Parathyroid adenoma (tissue), 2 donors: Measurements from ENCODE around the gene KRTAP2-3.
"Not testable (repeated sequence)": the region's sequence is repeated elsewhere in the genome, so short reads cannot be mapped to it uniquely, and the experiment has no call there.

Experiments used
- H2AFZ ChIP-seq: fragments of 300-600 bp; sonication (generic); one replicate; pipeline ENCODE4 v1.7.0; 2017; ENCODE audit warnings: antibody characterized with exemption, mild to moderate bottlenecking
- H3K27ac ChIP-seq: fragments of 300-600 bp; sonication (generic); one replicate; pipeline ENCODE4 v1.7.0; 2017
- H3K27me3 ChIP-seq: fragments of 300-600 bp; sonication (generic); one replicate; pipeline ENCODE4 v1.7.0; 2017; ENCODE audit warnings: low read length; ENCODE audit not compliant: control insufficient read depth, insufficient read depth
- H3K36me3 ChIP-seq: fragments of 300-600 bp; sonication (generic); one replicate; pipeline ENCODE4 v1.7.0; 2017; ENCODE audit warnings: low read length; ENCODE audit not compliant: control insufficient read depth, insufficient read depth
- H3K4me1 ChIP-seq: fragments of 300-600 bp; sonication (generic); one replicate; pipeline ENCODE4 v1.7.0; 2017; ENCODE audit warnings: control low read depth
- H3K4me2 ChIP-seq: fragments of 300-600 bp; sonication (generic); one replicate; pipeline ENCODE4 v1.7.0; 2017; ENCODE audit warnings: low read length
- H3K4me3 ChIP-seq: fragments of 300-600 bp; sonication (generic); one replicate; pipeline ENCODE4 v1.7.0; 2017; ENCODE audit warnings: low read depth, low read length
- H3K79me2 ChIP-seq: fragments of 300-600 bp; sonication (generic); one replicate; pipeline ENCODE4 v1.7.0; 2017; ENCODE audit warnings: control low read depth
- H3K9ac ChIP-seq: fragments of 300-600 bp; sonication (generic); one replicate; pipeline ENCODE4 v1.7.0; 2017; ENCODE audit warnings: mild to moderate bottlenecking
- H3K9me3 ChIP-seq: fragments of 300-600 bp; sonication (generic); one replicate; pipeline ENCODE4 v1.7.0; 2017; ENCODE audit warnings: low read length; ENCODE audit not compliant: control insufficient read depth
- TF ChIP-seq, protein P1 (sequence below): fragments of 300-600 bp; sonication (generic); IDR thresholded peaks from one replicate; pipeline ENCODE4 v1.7.0; 2017; ENCODE audit warnings: antibody characterized with exemption, mild to moderate bottlenecking
- donor health status: primary hyperparathyroidism.

Gene KRTAP2-3

GRCh38 chr17:41069031-41069430, 9.1 kb upstream of the KRTAP2-3 start:
- H3K4me1 ChIP-seq = no peaks in the 10 kb centered on the region
- no peaks in the 10 kb centered on the region for H3K27me3 ChIP-seq
- TF ChIP-seq, protein P1, sequence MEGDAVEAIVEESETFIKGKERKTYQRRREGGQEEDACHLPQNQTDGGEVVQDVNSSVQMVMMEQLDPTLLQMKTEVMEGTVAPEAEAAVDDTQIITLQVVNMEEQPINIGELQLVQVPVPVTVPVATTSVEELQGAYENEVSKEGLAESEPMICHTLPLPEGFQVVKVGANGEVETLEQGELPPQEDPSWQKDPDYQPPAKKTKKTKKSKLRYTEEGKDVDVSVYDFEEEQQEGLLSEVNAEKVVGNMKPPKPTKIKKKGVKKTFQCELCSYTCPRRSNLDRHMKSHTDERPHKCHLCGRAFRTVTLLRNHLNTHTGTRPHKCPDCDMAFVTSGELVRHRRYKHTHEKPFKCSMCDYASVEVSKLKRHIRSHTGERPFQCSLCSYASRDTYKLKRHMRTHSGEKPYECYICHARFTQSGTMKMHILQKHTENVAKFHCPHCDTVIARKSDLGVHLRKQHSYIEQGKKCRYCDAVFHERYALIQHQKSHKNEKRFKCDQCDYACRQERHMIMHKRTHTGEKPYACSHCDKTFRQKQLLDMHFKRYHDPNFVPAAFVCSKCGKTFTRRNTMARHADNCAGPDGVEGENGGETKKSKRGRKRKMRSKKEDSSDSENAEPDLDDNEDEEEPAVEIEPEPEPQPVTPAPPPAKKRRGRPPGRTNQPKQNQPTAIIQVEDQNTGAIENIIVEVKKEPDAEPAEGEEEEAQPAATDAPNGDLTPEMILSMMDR = no peak
- no peaks in the 10 kb centered on the region for H3K36me3 ChIP-seq
- H2AFZ ChIP-seq = no peak overlapping the region
- H3K9me3 ChIP-seq = no peaks in the 10 kb centered on the region
- no peak overlapping the region for H3K4me2 ChIP-seq
- no peak overlapping the region for H3K27ac ChIP-seq
- no peak overlapping the region for H3K9ac ChIP-seq
- no peak overlapping the region for H3K4me3 ChIP-seq
- H3K79me2 ChIP-seq = no peaks in the 10 kb centered on the region

- Histone ChIP-seq H3K79me2 (no peaks in the 10 kb centered on the region), H3K4me2 (no peak overlapping the region), H3K9me3 (no peaks in the 10 kb centered on the region), H3K36me3 (no peaks in the 10 kb centered on the region), H3K4me1 (no peaks in the 10 kb centered on the region), H3K27me3 (no peaks in the 10 kb centered on the region), H3K9ac (no peak overlapping the region), H3K27ac (no peak overlapping the region), H2AFZ (no peak overlapping the region), H3K4me3 (no peak overlapping the region)
- TF ChIP-seq, protein P1 = no peak
Measured at GRCh38 chr17:41067281-41067680, 7.4 kb upstream of the KRTAP2-3 start.

- TF ChIP-seq, protein P1 = no peak
- H3K27ac ChIP-seq = no peak within 1 kb of the TSS
- H3K4me1 ChIP-seq = no peaks in the 10 kb centered on the region
- H2AFZ ChIP-seq = no peak within 1 kb of the TSS
- no peak within 1 kb of the TSS for H3K9ac ChIP-seq
- H3K4me3 ChIP-seq = no peak within 1 kb of the TSS
- H3K79me2 ChIP-seq = no peaks in the 10 kb centered on the region
- H3K27me3 ChIP-seq = no peaks in the 10 kb centered on the region
- H3K36me3 ChIP-seq = no peaks in the 10 kb centered on the region
- no peak within 1 kb of the TSS for H3K4me2 ChIP-seq
- H3K9me3 ChIP-seq = no peaks in the 10 kb centered on the region
Measured at GRCh38 chr17:41065829-41066624, 6.1 kb upstream of the KRTAP2-3 start, which contains the start of gene KRTAP2-4. KRTAP2-4 (minus strand) TSS chr17:41065879; CDS start chr17:41065845, 34 bp downstream.

- H2AFZ ChIP-seq, H3K79me2 ChIP-seq, H3K27me3 ChIP-seq, H3K9ac ChIP-seq, H3K4me2 ChIP-seq, H3K9me3 ChIP-seq, H3K4me3 ChIP-seq, H3K27ac ChIP-seq, H3K36me3 ChIP-seq, H3K4me1 ChIP-seq: not testable (repeated sequence)
Measured at GRCh38 chr17:41065016-41065689, 5.2 kb upstream of the KRTAP2-3 start.

GRCh38 chr17:41064301-41064700, 4.4 kb upstream of the KRTAP2-3 start:
- H3K4me1 ChIP-seq = no peaks in the 10 kb centered on the region
- no peak overlapping the region for H3K9ac ChIP-seq
- no peak overlapping the region for H3K27ac ChIP-seq
- no peaks in the 10 kb centered on the region for H3K9me3 ChIP-seq
- H3K27me3 ChIP-seq = no peaks in the 10 kb centered on the region
- no peaks in the 10 kb centered on the region for H3K36me3 ChIP-seq
- H2AFZ ChIP-seq = no peak overlapping the region
- H3K79me2 ChIP-seq = no peaks in the 10 kb centered on the region
- no peak overlapping the region for H3K4me2 ChIP-seq
- TF ChIP-seq, protein P1 = no peak
- H3K4me3 ChIP-seq = no peak overlapping the region
